HPDE6-E6E7 (cell line): ENCODE measurements around the gene PPAT.
"Not testable (repeated sequence)": the region's sequence is repeated elsewhere in the genome, so short reads cannot be mapped to it uniquely, and the experiment has no call there.

Experiments
- DNase-seq: peaks from one replicate; pipeline ENCODE4 v3.0.0; 2011; ENCODE audit warnings: missing footprints; ENCODE audit errors: extremely low spot score

PPAT gene

GRCh38 chr4:56386091-56386490 lies 49.3 kb downstream of the PPAT start:
- no peak for DNase-seq

GRCh38 chr4:56375458-56375857 lies 60.0 kb downstream of the PPAT start:
- no peak for DNase-seq

GRCh38 chr4:56374956-56375355 lies 60.5 kb downstream of the PPAT start:
- DNase-seq = no peak

GRCh38 chr4:56372774-56373173 lies 62.6 kb downstream of the PPAT start:
- DNase-seq = no peak

- DNase-seq = no peak
These were observed 63.8 kb downstream of the PPAT start for GRCh38 chr4:56371426-56372220.

GRCh38 chr4:56370377-56370776 lies 65.0 kb downstream of the PPAT start:
- no peak for DNase-seq

GRCh38 chr4:56362981-56363380 lies 72.4 kb downstream of the PPAT start:
- DNase-seq = not testable (repeated sequence)

GRCh38 chr4:56360071-56360470 lies 75.3 kb downstream of the PPAT start:
- no peak for DNase-seq

GRCh38 chr4:56356650-56357049 lies 78.8 kb downstream of the PPAT start:
- DNase-seq = no peak

GRCh38 chr4:56348576-56348975 lies 86.8 kb downstream of the PPAT start:
- no peak for DNase-seq

- no peak for DNase-seq
These were observed 90.0 kb downstream of the PPAT start for GRCh38 chr4:56345458-56345857.
